Gastroesophageal sphincter (tissue), 3 donors: ENCODE measurements around the gene CRP.

Experiments used
- CTCF ChIP-seq, 4 experiments: fragments of 200-600 bp in 2 of 4; fragments of 450-650 bp in 2 of 4; sonication (generic) in 1 of 4; IDR thresholded peaks; one replicate each; pipeline ENCODE4 v1.5.1; 2017 to 2019; ENCODE audit warnings: antibody characterized with exemption in 4 of 4, mild to moderate bottlenecking in 2 of 4, moderate library complexity in 2 of 4
- EP300 ChIP-seq: sonication (generic); formaldehyde crosslinking; IDR thresholded peaks from one replicate; pipeline ENCODE4 v1.6.1; 2017; ENCODE audit warnings: antibody characterized with exemption, mild to moderate bottlenecking
- POLR2A ChIP-seq, 2 donors: fragments of 450-650 bp; IDR thresholded peaks; one replicate each; pipeline ENCODE4 v1.6.1; 2017; ENCODE audit warnings: antibody characterized with exemption in 2 of 2, mild to moderate bottlenecking in 2 of 2, moderate library complexity in 1 of 2
- POLR2AphosphoS5 ChIP-seq: sonication (generic); formaldehyde crosslinking; IDR thresholded peaks from one replicate; pipeline ENCODE4 v1.6.1; 2017; ENCODE audit warnings: antibody characterized with exemption

GRCh38 chr1:159678939-159679338 lies 35.5 kb downstream of the CRP start:
- TF ChIP-seq CTCF (IDR thresholded peaks at IDR 0.05) (no peak), POLR2AphosphoS5 (no peak), EP300 (no peak), POLR2A (IDR thresholded peaks at IDR 0.05) (no peak)
